Measurements from ENCODE around the gene CHCHD6.

CHCHD6 gene

DNA sequence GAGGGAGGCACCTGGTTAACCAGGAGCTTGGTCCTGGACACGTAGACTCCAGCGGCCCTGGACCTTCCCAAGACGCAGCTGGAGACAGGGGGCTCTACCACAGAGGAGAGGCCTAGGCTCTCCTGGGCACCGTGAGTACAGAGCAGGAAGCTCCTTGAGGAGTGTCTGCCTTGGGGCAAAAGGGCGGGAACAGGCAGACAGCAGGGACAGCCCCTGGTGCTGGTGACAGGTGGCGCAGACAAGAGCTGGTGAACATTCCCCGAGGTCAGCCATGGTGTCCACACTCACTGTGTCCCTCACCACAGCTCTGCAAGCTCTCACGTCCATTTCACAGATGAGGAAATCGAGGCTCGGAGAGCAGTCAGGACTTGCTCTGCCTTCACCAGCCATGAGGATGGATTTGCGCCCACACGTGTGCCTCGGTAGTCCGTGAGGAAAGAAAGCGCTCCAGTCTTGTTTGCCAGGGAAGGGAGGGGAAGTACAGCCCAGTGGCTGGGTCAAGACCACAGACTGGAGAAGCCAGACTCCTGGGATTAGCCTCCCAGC lies 276.3 kb downstream of the CHCHD6 start:
- Mint-ChIP-seq H3K4me1 (peaks cover 22% of the 10 kb centered on the region), H3K9me3 (peaks cover under 1% of the 10 kb centered on the region), H3K27me3 (peaks cover 11% of the 10 kb centered on the region), H3K4me3 (no peak overlapping the region), H3K36me3 (ENCODE audit: low read depth) (no peaks in the 10 kb centered on the region), H3K27ac (no peak overlapping the region)
- no peak for DNase-seq
- ATAC-seq = no peak

DNA sequence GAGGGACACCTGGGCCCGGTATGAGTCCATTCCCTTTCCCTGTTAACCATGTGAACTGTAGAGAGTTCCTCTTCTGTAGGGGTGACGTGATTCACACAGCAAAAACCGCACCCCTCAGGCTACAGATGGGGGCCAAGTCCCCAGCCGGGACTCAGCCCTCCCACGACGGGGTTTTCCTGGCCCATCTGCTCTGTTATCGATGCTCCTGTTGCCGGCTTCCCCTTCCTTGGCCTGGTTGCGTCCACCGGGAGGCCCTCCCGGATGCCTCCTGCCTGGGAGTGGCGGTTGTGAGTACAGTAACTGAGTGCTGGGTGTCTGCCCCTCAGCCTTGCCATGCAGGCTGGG lies 278.1 kb downstream of the CHCHD6 start:
- H3K27ac Mint-ChIP-seq = peak overlapping the region; percentile 86
- peaks cover 22% of the 10 kb centered on the region for H3K4me1 Mint-ChIP-seq
- H3K4me3 Mint-ChIP-seq = peak overlapping the region; percentile 76
- peaks cover 11% of the 10 kb centered on the region for H3K27me3 Mint-ChIP-seq
- no peaks in the 10 kb centered on the region for H3K9me3 Mint-ChIP-seq
- ATAC-seq (peak; percentile 62), DNase-seq (peak; percentile 72)
- H3K36me3 Mint-ChIP-seq (ENCODE audit: low read depth) = no peaks in the 10 kb centered on the region

DNA sequence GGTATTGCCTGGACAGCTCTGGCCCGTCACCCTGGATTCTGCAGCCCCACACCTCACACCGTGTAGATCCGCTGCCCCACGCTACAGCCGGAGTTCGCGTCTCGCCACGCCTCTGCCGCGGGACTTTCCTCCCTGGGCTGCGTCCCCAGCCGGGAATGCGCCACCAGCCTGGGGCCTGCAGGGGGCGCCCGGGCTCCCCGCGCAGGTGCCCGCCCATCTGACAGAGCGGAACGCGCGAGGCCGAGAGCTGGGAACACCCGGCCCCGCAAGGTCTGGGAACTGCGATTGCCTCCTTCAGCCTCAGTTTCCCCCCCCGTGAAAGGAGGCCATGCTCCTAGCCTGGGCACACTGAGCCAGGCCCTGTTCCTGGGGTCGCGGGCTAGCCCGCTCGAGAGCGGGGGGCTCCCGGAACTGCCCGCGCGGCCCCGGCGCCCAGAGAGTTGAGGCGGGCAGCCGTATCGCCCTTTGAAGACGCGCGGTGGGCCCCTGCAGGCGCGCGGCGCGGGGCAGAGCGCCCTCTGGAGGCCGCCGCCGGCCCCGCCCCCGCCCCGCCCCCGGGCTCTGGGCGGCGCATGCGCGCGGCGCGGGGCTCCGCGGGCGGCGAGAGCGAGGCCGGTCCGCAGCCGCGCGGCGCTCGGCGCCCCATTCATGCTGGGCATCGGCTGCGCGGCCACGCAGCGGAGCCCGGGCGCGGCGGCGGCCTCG lies 278.6 kb downstream of the CHCHD6 start, which contains the start of gene PLXNA1:
TSS of gene PLXNA1 (plus strand) at position 645 of the 705 bp plus-strand sequence. CDS start 5,479 bp downstream, outside the sequence.
- H3K4me1 Mint-ChIP-seq = peaks cover 22% of the 10 kb centered on the region

DNA sequence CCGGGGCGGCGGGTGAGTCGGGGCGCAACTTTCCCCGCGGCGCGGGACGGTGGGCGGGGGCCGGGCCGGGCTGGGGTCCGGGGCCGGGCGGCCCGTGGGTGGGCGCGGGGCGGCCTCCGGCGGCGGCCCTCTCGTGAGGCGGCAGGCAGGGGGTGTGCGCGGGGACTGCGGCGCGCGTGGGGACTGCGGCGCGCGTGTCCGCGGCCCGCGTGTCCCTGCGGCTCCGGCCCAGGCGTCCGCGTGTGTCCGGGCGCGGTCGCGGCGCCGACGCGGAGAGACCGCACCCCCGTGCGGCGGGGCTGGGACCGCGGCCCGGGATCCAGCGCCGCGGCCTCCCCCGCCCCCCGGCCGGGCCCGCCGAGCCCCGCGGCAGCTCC lies 279.2 kb downstream of the CHCHD6 start:
- no peak overlapping the region for H3K27ac Mint-ChIP-seq
- no peak overlapping the region for H3K4me3 Mint-ChIP-seq
- ATAC-seq (no peak), DNase-seq (peak; percentile 9)
- no peaks in the 10 kb centered on the region for H3K36me3 Mint-ChIP-seq (ENCODE audit: low read depth)
- H3K27me3 Mint-ChIP-seq = peaks cover 6% of the 10 kb centered on the region
- no peaks in the 10 kb centered on the region for H3K9me3 Mint-ChIP-seq
- H3K4me1 Mint-ChIP-seq = peaks cover 22% of the 10 kb centered on the region

More for the DNA sequence above, 278.6 kb downstream of the CHCHD6 start, which contains the start of gene PLXNA1:
- H3K36me3 Mint-ChIP-seq (ENCODE audit: low read depth) = no peaks in the 10 kb centered on the region
- H3K4me3 Mint-ChIP-seq = peak within 1 kb of the TSS; percentile 76
- no peaks in the 10 kb centered on the region for H3K9me3 Mint-ChIP-seq
- peak within 1 kb of the TSS; percentile 86 for H3K27ac Mint-ChIP-seq
- DNase-seq (peak; percentile 81), ATAC-seq (peak; percentile 71)
- H3K27me3 Mint-ChIP-seq = peaks cover 11% of the 10 kb centered on the region

DNA sequence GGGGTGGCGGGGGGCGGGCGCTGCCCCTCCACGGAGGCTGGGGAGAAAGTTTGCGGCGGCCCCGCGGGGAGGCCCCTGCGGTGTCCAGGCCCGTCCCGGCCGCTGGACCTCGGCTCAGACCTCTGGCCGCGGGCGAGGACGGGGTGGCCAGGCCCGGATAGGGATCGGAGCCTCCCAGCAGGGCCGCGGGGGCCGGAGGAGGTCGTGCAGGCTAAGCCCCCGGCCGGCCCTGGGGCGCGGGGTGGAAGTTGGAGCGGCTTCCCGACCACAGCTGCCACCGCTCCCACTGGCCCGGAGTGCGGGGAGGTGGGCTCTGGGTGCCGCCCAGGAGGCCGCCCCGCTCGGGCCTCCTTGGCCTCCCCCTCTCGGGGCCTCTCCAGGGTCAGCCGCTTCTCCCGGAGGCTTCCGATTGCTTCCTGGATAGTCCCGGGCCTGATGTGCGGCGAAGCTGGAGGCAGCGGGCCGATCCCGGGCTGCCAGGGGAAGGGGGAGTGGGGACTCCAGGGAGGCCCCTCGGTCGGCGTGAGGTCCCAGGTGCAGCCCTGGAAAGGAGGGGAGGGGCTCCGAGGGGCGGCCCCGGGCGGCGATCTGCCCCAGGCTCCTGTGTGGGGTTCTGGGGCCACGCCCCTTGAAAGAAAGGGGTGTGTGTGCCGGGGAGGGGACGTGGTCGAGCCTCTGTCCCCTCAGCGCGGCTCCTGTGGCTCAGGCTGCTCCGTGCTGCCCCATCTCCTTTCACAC lies 279.8 kb downstream of the CHCHD6 start:
- H3K4me1 Mint-ChIP-seq = peaks cover 22% of the 10 kb centered on the region
- H3K4me3 Mint-ChIP-seq = peak overlapping the region; percentile 34
- H3K27ac Mint-ChIP-seq = no peak overlapping the region
- ATAC-seq (no peak), DNase-seq (peak; percentile 31)
- H3K27me3 Mint-ChIP-seq = peaks cover 1% of the 10 kb centered on the region
- H3K36me3 Mint-ChIP-seq (ENCODE audit: low read depth) = no peaks in the 10 kb centered on the region
- no peaks in the 10 kb centered on the region for H3K9me3 Mint-ChIP-seq

DNA sequence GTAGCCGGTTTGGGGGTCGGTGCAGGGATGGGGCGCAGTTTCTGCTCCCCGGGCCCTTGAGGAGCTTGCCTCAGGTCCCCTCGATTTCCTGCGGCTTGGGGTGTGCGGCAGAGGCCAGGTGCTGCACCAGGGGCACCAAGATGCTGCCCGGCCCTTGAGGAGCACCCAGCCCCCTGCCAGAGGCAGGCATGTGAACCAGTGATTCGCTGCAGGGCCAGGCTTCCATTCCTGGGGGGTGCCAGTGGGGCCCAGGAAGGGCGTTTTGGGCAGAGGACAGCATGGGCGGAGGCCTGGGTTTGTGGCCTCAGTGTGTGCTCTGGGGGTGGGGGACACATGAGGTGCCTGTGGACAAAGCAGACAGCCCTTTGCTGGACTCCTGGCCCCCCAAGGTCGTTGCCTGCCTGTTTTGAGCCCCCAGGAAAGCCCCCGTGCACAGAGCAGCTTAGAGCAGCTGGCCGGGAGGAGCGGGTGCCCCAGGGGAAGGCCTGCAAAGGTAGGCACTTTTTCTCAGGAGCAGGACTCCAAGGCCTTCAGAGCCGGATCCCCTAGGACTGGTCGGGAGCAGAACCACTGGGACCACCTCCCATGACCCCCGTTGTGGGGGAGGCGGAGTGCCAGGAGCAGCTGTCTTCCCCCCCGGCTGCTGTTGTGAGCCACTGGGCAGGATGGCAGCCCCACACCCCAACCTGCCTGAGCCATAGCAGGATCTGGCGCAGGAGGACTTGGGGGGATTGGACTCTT lies 280.5 kb downstream of the CHCHD6 start:
- Mint-ChIP-seq H3K9me3 (no peaks in the 10 kb centered on the region), H3K4me1 (peaks cover 16% of the 10 kb centered on the region), H3K27me3 (peaks cover 1% of the 10 kb centered on the region), H3K4me3 (peak overlapping the region; percentile 34), H3K36me3 (ENCODE audit: low read depth) (no peaks in the 10 kb centered on the region), H3K27ac (no peak overlapping the region)
- ATAC-seq (no peak), DNase-seq (no peak)

DNA sequence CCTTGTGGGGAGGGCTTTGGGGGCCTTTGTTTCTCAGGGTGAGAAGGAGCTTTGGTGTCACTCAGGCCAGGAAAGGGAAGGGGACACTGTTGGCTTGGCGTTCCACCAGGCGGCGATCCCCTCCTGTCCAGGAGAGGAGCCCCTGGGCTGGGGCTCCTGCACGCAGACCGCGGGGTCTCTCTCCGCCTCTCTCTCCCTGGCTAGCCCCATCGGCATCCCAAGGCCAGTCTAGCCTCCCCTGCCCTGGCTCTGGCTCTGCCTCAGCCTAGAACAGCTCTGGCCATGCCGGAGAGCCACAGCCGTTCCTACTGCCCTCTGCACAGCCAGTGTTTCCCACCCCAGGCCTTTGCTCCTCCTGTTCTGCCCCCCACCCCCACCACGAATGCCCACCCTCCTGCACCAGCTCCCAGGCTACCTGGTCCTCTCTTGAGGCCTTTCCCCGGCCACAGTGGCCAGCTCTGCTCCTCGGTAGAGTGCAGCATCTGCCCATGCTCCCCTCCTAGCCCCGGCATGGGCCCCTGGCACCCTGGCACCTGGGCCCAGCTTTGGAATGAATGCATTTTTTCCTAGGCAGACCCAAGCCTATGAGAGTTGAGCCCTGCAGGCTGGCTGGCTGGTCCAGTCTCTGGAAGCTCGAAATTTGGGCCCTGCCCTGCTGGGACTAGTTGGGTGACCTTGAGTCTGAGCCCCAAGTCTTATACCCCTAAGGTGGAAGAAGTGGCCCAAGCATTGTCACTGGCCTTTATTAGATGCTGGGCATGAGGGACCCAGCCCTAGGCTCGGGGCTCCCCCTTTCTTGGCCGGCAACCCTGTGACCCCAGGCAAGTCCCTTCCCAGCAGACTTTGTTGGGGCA lies 281.3 kb downstream of the CHCHD6 start:
- peaks cover 1% of the 10 kb centered on the region for H3K27me3 Mint-ChIP-seq
- no peak overlapping the region for H3K27ac Mint-ChIP-seq
- H3K9me3 Mint-ChIP-seq = no peaks in the 10 kb centered on the region
- no peak for DNase-seq
- no peak overlapping the region for H3K4me3 Mint-ChIP-seq
- H3K4me1 Mint-ChIP-seq = peaks cover 12% of the 10 kb centered on the region
- no peaks in the 10 kb centered on the region for H3K36me3 Mint-ChIP-seq (ENCODE audit: low read depth)
- no peak for ATAC-seq

DNA sequence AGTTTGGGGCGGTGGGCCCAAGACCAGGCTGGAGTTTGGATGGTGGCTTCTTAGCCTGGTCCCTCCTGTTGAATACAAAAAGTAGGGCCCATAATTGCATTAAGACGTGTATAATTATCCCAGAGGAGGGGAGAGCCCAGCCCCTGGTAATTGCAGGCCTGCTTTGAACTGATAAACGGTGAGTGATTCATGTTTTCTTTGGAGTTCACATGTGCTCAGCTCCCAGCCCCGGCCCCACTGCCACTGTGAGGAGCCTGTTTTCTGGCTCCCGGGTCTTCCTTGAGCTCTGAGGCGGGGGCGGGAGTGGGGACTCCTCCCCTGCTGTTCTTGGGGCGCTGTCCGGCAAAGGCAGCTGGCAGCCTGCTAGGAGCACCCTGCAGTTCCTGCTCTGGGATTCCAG lies 282.0 kb downstream of the CHCHD6 start:
- Mint-ChIP-seq H3K9me3 (no peaks in the 10 kb centered on the region), H3K4me3 (no peak overlapping the region), H3K27me3 (peaks cover 1% of the 10 kb centered on the region), H3K36me3 (ENCODE audit: low read depth) (no peaks in the 10 kb centered on the region), H3K4me1 (peaks cover 12% of the 10 kb centered on the region), H3K27ac (no peak overlapping the region)
- no peak for ATAC-seq
- no peak for DNase-seq

DNA sequence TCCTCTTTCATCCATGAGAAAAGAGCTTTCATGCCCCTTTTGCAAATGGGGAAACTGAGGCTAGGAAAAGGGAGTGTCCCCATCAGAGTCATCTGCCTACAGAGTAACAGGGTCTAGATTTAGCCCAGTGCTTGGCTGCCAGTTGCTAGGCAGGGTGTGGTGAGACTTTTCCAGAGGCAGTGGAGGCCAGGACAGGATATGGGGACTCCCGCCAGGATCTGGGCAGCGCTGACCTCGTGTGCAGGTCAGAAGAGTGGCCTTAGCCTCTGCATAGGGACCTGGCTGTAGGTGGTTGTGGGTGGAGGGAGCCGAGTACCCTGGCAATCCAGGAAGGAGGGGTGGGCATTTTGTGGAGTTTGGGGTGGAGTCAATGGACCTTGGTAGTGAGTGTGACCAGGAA lies 283.1 kb downstream of the CHCHD6 start:
- Mint-ChIP-seq H3K27ac (no peak overlapping the region), H3K4me3 (no peak overlapping the region), H3K36me3 (ENCODE audit: low read depth) (no peaks in the 10 kb centered on the region)

DNA sequence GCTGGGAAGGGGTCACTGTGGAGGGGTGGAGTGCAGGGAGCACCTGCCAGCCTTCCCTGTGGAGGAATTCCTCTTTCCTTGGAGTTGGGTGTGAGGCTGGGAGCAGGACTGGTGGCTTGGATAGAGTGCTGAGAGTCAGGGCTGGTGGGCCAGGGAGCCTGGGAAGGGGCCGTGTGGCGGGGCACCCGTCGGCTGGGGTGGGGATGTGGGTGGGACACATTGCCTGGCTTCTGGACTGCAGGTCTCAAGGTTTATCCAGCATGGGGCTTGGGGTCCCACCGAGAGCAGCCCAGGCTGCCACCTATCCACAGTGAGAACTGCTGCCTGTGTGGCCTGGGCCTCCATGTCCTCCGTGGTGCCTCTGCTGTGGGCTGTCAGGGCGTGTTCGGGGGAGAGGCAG lies 283.6 kb downstream of the CHCHD6 start:
- H3K9me3 Mint-ChIP-seq = no peaks in the 10 kb centered on the region
- DNase-seq (no peak), ATAC-seq (no peak)
- H3K4me1 Mint-ChIP-seq = no peaks in the 10 kb centered on the region
- no peaks in the 10 kb centered on the region for H3K27me3 Mint-ChIP-seq
- H3K4me3 Mint-ChIP-seq = no peak overlapping the region
- no peak overlapping the region for H3K27ac Mint-ChIP-seq
- no peaks in the 10 kb centered on the region for H3K36me3 Mint-ChIP-seq (ENCODE audit: low read depth)

More for the DNA sequence above, 283.1 kb downstream of the CHCHD6 start:
- DNase-seq (no peak), ATAC-seq (no peak)
- Mint-ChIP-seq H3K27me3 (no peaks in the 10 kb centered on the region), H3K9me3 (no peaks in the 10 kb centered on the region), H3K4me1 (peaks cover 3% of the 10 kb centered on the region)

DNA sequence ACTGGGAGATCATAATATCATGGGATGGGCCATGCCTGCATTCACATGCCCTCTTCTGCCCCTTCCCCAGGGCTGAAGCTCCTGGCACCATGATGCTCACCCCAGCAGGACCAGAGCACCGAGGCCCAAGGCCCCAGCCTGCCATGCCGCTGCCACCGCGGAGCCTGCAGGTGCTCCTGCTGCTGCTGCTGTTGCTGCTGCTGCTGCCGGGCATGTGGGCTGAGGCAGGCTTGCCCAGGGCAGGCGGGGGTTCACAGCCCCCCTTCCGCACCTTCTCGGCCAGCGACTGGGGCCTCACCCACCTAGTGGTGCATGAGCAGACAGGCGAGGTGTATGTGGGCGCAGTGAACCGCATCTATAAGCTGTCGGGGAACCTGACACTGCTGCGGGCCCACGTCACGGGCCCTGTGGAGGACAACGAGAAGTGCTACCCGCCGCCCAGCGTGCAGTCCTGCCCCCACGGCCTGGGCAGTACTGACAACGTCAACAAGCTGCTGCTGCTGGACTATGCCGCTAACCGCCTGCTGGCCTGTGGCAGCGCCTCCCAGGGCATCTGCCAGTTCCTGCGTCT lies 284.5 kb downstream of the CHCHD6 start:
- Mint-ChIP-seq H3K36me3 (ENCODE audit: low read depth) (no peaks in the 10 kb centered on the region), H3K9me3 (no peaks in the 10 kb centered on the region), H3K27me3 (no peaks in the 10 kb centered on the region), H3K4me3 (no peak overlapping the region), H3K4me1 (no peaks in the 10 kb centered on the region), H3K27ac (no peak overlapping the region)
- ATAC-seq (no peak), DNase-seq (no peak)

DNA sequence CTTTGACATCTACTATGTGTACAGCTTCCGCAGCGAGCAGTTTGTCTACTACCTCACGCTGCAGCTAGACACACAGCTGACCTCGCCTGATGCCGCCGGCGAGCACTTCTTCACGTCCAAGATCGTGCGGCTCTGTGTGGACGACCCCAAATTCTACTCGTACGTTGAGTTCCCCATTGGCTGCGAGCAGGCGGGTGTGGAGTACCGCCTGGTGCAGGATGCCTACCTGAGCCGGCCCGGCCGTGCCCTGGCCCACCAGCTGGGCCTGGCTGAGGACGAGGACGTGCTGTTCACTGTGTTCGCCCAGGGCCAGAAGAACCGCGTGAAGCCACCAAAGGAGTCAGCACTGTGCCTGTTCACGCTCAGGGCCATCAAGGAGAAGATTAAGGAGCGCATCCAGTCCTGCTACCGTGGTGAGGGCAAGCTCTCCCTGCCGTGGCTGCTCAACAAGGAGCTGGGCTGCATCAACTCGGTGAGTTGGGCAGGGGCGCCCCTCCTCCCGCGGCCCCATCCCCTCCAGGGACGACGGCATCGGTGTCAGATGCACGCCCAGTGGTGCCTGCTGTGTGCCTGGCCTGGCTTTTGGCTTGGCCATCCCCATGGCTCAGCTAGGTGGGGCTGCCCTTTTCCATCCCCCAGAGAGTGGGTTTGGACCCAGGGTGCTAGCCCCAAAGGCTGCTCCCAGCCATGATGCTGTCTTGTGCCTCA lies 285.4 kb downstream of the CHCHD6 start:
- no peak for ATAC-seq
- H3K27ac Mint-ChIP-seq = no peak overlapping the region

DNA sequence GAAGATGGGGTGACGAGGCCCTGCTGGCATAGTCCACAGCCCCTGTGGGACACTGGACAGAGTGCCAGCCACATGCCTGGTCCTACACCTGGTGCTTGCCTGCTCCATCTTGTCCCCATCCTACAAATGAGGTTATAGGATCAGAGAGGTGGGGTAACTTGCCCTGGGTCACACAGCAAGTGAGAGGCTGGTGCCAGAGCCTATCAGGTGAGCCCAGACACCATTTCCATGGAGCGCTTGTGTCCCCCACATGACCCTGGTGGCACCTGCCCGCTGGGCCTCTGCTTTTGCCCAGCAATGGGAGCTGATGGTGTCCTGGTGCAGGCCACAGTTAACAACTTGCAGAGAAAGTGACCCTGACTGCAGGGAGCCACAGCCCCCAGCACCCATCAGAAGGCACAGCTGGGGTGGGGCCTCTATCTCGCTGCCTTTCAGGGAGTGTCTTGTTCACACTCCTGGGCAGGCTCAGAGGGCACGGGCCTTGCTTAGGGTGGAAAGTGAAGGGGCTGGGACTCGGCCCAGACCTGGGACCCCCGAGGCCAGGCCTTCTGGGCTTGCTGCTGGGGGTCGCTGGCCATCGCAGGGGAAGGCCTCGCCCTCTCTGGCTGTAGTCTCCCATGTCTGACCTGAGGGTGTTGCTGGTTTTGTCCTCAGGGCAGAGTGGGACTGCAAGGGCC lies 286.1 kb downstream of the CHCHD6 start:
- ATAC-seq (no peak), DNase-seq (no peak)
- Mint-ChIP-seq H3K9me3 (no peaks in the 10 kb centered on the region), H3K4me3 (no peak overlapping the region), H3K4me1 (no peaks in the 10 kb centered on the region), H3K27me3 (no peaks in the 10 kb centered on the region), H3K27ac (no peak overlapping the region), H3K36me3 (ENCODE audit: low read depth) (no peaks in the 10 kb centered on the region)

More for the DNA sequence above, 285.4 kb downstream of the CHCHD6 start:
- no peak for DNase-seq
- Mint-ChIP-seq H3K9me3 (no peaks in the 10 kb centered on the region), H3K4me1 (no peaks in the 10 kb centered on the region), H3K36me3 (ENCODE audit: low read depth) (no peaks in the 10 kb centered on the region), H3K27me3 (no peaks in the 10 kb centered on the region), H3K4me3 (no peak overlapping the region)

All from activated naive CD8-positive, alpha-beta T cell treated with anti-CD3 and anti-CD28 coated beads, Interleukin-2, amount 50 U/mL, for 24 hours (primary cell).